GOT3 (cell line): ENCODE measurements around the gene METRNL.

Experiments
- DNase-seq: peaks from one replicate; lab custom pipeline; 2025; ENCODE audit warnings: mixed read lengths; lab: John Stamatoyannopoulos, UW

The METRNL gene

GRCh38 chr17:83067071-83067717 lies 12.2 kb upstream of the METRNL start:
- no peak for DNase-seq

GRCh38 chr17:83067718-83068261 lies 11.6 kb upstream of the METRNL start:
- DNase-seq, result no peak

GRCh38 chr17:83068641-83069570 lies 10.5 kb upstream of the METRNL start:
- DNase-seq, result no peak

GRCh38 chr17:83069571-83069906 lies 9.9 kb upstream of the METRNL start:
- no peak for DNase-seq

GRCh38 chr17:83069931-83070742 lies 9.3 kb upstream of the METRNL start:
- DNase-seq, result no peak

GRCh38 chr17:83070800-83071341 lies 8.5 kb upstream of the METRNL start:
- no peak for DNase-seq

- DNase-seq, result no peak
Measured at GRCh38 chr17:83071365-83071764, 8.0 kb upstream of the METRNL start.

- no peak for DNase-seq
Measured at GRCh38 chr17:83071966-83072562, 7.3 kb upstream of the METRNL start.

- no peak for DNase-seq
Measured at GRCh38 chr17:83072600-83073358, 6.6 kb upstream of the METRNL start.

- no peak for DNase-seq
Measured at GRCh38 chr17:83073389-83074063, 5.9 kb upstream of the METRNL start.

GRCh38 chr17:83074486-83075223 lies 4.8 kb upstream of the METRNL start:
- no peak for DNase-seq

GRCh38 chr17:83075270-83075880 lies 4.0 kb upstream of the METRNL start:
- no peak for DNase-seq

GRCh38 chr17:83076938-83077337 lies 2.5 kb upstream of the METRNL start:
- no peak for DNase-seq

- no peak for DNase-seq
Measured at GRCh38 chr17:83077411-83077810, 2.0 kb upstream of the METRNL start.

GRCh38 chr17:83077939-83078338 lies 1.5 kb upstream of the METRNL start:
- no peak for DNase-seq

- DNase-seq, result no peak
Measured at GRCh38 chr17:83078378-83079351, 744 bp upstream of the METRNL start.

- no peak for DNase-seq
Measured at GRCh38 chr17:83079766-83080578, 563 bp downstream of the METRNL start.
